Neural cell (in vitro differentiated cells): ENCODE results near the gene STPG4. TPM values are rescaled to one million over a fixed set of nuclear protein-coding genes. Genes with fewer than 3 reads are reported as not detected.

Experiments
- H2AFZ ChIP-seq: fragments of 200-600, 300-800 bp; sonication (generic), shearing (Covaris generic); 2 replicates; pipeline ENCODE4 v1.6.0; 2014; ENCODE audit warnings: low read depth, mild to moderate bottlenecking, antibody characterized with exemption, low read length, moderate library complexity
- H3F3A ChIP-seq: fragments of 200-600 bp; shearing (Covaris generic); 2 replicates; pipeline ENCODE4 v1.6.1; 2016; ENCODE audit warnings: mild to moderate bottlenecking, moderate library complexity, mixed read lengths, antibody characterized with exemption, low read length; ENCODE audit not compliant: insufficient read depth, poor library complexity, severe bottlenecking
- H3K27ac ChIP-seq: fragments of 200-600, 300-800 bp; sonication (generic), shearing (Covaris generic); 2 replicates; pipeline ENCODE4 v1.5.1; 2014; ENCODE audit warnings: mild to moderate bottlenecking, low read length, moderate library complexity
- H3K27me3 ChIP-seq: fragments of 300-800, 200-600 bp; sonication (generic), shearing (Covaris generic); 2 replicates; pipeline ENCODE4 v1.6.0; 2014; ENCODE audit warnings: mild to moderate bottlenecking, low read depth, low read length, moderate library complexity; ENCODE audit not compliant: insufficient read depth
- H3K36me3 ChIP-seq: fragments of 300-800, 200-600 bp; sonication (generic), shearing (Covaris generic); 2 replicates; pipeline ENCODE4 v1.5.1; 2014; ENCODE audit warnings: mild to moderate bottlenecking, antibody characterized with exemption, low read length, moderate library complexity; ENCODE audit not compliant: insufficient read depth
- H3K4me2 ChIP-seq: fragments of 300-800, 200-600 bp; sonication (generic), shearing (Covaris generic); 2 replicates; pipeline ENCODE4 v1.6.0; 2014; ENCODE audit warnings: mild to moderate bottlenecking, low read length
- H3K4me3 ChIP-seq: fragments of 300-800, 200-600 bp; sonication (generic), shearing (Covaris generic); 2 replicates; pipeline ENCODE4 v1.5.1; 2014; ENCODE audit warnings: mild to moderate bottlenecking, low read length, moderate library complexity
- H3K79me2 ChIP-seq: fragments of 200-600 bp; shearing (Covaris generic); replicated peaks from 2 replicates; pipeline ENCODE4 v1.6.0; 2014; ENCODE audit warnings: mild to moderate bottlenecking, low read length, moderate library complexity; ENCODE audit not compliant: insufficient read depth
- H3K9ac ChIP-seq: fragments of 300-800, 200-600 bp; sonication (generic), shearing (Covaris generic); 2 replicates; pipeline ENCODE4 v1.6.1; 2016; ENCODE audit warnings: mild to moderate bottlenecking, low read length, mixed read lengths
- H3K9me2 ChIP-seq: fragments of 200-600 bp; shearing (Covaris generic); 2 replicates; pipeline ENCODE4 v1.6.1; 2016; ENCODE audit warnings: mild to moderate bottlenecking, low read length, mixed read lengths; ENCODE audit not compliant: insufficient read depth
- H3K9me3 ChIP-seq: fragments of 200-600, 300-800 bp; sonication (generic), shearing (Covaris generic); 2 replicates; pipeline ENCODE4 v1.6.1; 2016; ENCODE audit warnings: mild to moderate bottlenecking, mixed run types, low read length, moderate library complexity, mixed read lengths
- H4K20me1 ChIP-seq: fragments of 200-600 bp; shearing (Covaris generic); 2 replicates; pipeline ENCODE4 v1.6.1; 2016; ENCODE audit warnings: mild to moderate bottlenecking, mixed run types; ENCODE audit not compliant: insufficient read depth
- EP300 ChIP-seq: fragments of 450-650 bp; conservative IDR thresholded peaks from 2 replicates; pipeline ENCODE4 v1.6.1; 2014; ENCODE audit warnings: antibody characterized with exemption, mild to moderate bottlenecking, moderate library complexity; ENCODE audit not compliant: poor library complexity, severe bottlenecking
- EZH2 ChIP-seq: fragments of 200-600, 300-800 bp; shearing (Covaris generic), sonication (generic); IDR thresholded peaks from 2 replicates; pipeline ENCODE4 v1.6.1; 2014; ENCODE audit warnings: antibody characterized with exemption, low read length, borderline replicate concordance, mild to moderate bottlenecking; ENCODE audit not compliant: insufficient read depth, poor library complexity, severe bottlenecking
- MXI1 ChIP-seq: fragments of 450-650 bp; conservative IDR thresholded peaks from 2 replicates; pipeline ENCODE4 v1.6.1; 2014; ENCODE audit warnings: antibody characterized with exemption, mild to moderate bottlenecking; ENCODE audit not compliant: poor library complexity, severe bottlenecking
- POLR2AphosphoS5 ChIP-seq: IDR thresholded peaks from 2 replicates; pipeline ENCODE4 v1.6.1; 2012
- RAD21 ChIP-seq: fragments of 450-650 bp; conservative IDR thresholded peaks from 2 replicates; pipeline ENCODE4 v1.6.1; 2014; ENCODE audit warnings: antibody characterized with exemption, mild to moderate bottlenecking, moderate library complexity
- SMC3 ChIP-seq: fragments of 450-650 bp; conservative IDR thresholded peaks from 2 replicates; pipeline ENCODE4 v1.6.1; 2014; ENCODE audit warnings: antibody characterized with exemption, mild to moderate bottlenecking, moderate library complexity; ENCODE audit not compliant: poor library complexity
- TAF1 ChIP-seq: IDR thresholded peaks from 2 replicates; pipeline ENCODE4 v1.6.1; 2012; ENCODE audit warnings: low read depth
- polyA plus RNA-seq: library from polyadenylated mRNA; depleted of rRNA; stranded (reverse); fragments of >200 nt; gene quantifications from 2 replicates; pipeline ENCODE4 v1.2.3, GENCODE V29; 2014
- TF ChIP-seq, protein P1 (sequence below): fragments of 450-650 bp; IDR thresholded peaks from 2 replicates; pipeline ENCODE4 v1.5.1; 2014; ENCODE audit warnings: antibody characterized with exemption, mild to moderate bottlenecking, moderate library complexity; ENCODE audit not compliant: poor library complexity, severe bottlenecking
- TF ChIP-seq, protein P2 (sequence below): IDR thresholded peaks from 2 replicates; pipeline ENCODE4 v1.6.1; 2012; ENCODE audit warnings: borderline replicate concordance

STPG4 gene
- polyA plus RNA-seq, 1 donor from 2014 or later = not detected

DNA sequence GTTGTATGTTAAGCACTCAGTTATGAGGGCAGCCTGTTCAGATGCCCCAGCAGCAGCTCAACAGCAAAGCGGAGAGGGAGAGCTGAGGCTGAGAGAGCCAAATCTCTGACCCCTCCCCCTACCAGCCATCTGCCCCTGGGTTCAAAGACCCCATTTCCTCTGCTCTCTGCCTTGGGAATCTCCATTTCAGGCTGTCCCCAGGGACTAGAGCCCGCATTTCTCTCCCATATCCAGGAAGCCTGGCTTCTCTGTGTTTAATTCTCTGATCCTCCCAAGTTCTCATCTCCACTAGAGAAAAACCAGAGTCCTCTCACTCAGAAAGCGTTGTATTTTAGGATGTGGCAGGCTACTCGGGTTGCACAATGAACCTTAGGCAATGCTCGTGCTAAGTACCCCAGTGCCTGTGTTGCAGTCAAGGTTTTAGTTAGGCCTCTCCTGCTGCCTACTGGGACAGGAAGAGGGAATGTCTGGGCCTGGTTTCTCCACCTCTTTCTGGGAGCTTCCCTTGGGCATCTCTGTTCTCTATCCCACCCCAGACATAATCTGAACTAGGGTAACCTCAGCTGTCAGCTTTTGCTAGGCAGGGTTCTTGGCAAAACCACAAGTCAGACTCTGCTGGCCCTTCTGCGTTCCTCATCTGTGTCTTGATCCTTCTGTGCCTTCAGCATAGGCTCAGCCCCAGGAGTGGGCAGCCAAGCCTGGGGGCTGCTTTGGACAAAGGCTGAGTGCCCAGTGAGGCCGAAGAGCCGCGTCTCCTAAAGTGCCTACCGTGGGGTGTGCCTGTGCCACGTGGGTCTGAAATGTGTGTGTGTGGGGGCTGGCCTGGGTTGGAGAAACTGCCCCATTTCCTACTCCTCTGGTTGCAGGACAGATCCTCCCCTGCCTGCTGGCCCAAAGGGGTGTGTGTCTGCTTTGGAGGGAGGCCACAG lies 96.8 kb downstream of the STPG4 start:
- TF ChIP-seq EZH2 (no peak), SMC3 (no peak)
- H3K27me3 ChIP-seq = no peaks in the 10 kb centered on the region
- no peaks in the 10 kb centered on the region for H3K79me2 ChIP-seq
- H4K20me1 ChIP-seq = no peaks in the 10 kb centered on the region
- H3K27ac ChIP-seq = no peak overlapping the region
- no peaks in the 10 kb centered on the region for H3F3A ChIP-seq
- no peaks in the 10 kb centered on the region for H3K9me3 ChIP-seq
- H3K9ac ChIP-seq = no peak overlapping the region
- no peak overlapping the region for H2AFZ ChIP-seq
- no peaks in the 10 kb centered on the region for H3K9me2 ChIP-seq
- H3K4me3 ChIP-seq = no peak overlapping the region
- H3K36me3 ChIP-seq = no peaks in the 10 kb centered on the region
- H3K4me2 ChIP-seq = no peak overlapping the region

DNA sequence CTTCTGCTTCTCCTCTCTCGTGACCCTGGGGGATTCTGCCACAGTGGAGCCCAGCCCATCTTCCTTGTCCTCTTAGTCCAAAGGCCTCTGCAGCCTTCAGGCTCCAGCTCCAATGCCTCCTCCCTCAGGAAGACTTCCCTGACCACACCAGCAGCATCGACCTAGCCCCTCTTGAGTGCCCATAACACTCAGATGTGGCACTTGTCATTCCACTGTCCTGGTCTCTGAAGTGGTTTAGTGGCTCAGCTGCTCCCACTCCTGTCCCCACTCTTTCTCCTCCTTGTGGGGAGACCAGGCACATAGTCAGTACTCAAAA lies 97.5 kb downstream of the STPG4 start:
- Histone ChIP-seq H3K9me2 (no peaks in the 10 kb centered on the region), H2AFZ (no peak overlapping the region), H3K9ac (no peak overlapping the region), H3K9me3 (no peaks in the 10 kb centered on the region), H4K20me1 (no peaks in the 10 kb centered on the region), H3K4me3 (no peak overlapping the region), H3K27me3 (no peaks in the 10 kb centered on the region), H3K36me3 (no peaks in the 10 kb centered on the region), H3K4me2 (no peak overlapping the region), H3F3A (no peaks in the 10 kb centered on the region), H3K79me2 (no peaks in the 10 kb centered on the region), H3K27ac (no peak overlapping the region)
- TF ChIP-seq POLR2AphosphoS5 (no peak), EZH2 (no peak), RAD21 (no peak), MXI1 (no peak), EP300 (no peak), SMC3 (no peak), TAF1 (no peak)
- TF ChIP-seq, protein P1, sequence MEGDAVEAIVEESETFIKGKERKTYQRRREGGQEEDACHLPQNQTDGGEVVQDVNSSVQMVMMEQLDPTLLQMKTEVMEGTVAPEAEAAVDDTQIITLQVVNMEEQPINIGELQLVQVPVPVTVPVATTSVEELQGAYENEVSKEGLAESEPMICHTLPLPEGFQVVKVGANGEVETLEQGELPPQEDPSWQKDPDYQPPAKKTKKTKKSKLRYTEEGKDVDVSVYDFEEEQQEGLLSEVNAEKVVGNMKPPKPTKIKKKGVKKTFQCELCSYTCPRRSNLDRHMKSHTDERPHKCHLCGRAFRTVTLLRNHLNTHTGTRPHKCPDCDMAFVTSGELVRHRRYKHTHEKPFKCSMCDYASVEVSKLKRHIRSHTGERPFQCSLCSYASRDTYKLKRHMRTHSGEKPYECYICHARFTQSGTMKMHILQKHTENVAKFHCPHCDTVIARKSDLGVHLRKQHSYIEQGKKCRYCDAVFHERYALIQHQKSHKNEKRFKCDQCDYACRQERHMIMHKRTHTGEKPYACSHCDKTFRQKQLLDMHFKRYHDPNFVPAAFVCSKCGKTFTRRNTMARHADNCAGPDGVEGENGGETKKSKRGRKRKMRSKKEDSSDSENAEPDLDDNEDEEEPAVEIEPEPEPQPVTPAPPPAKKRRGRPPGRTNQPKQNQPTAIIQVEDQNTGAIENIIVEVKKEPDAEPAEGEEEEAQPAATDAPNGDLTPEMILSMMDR = no peak
- TF ChIP-seq, protein P2, sequence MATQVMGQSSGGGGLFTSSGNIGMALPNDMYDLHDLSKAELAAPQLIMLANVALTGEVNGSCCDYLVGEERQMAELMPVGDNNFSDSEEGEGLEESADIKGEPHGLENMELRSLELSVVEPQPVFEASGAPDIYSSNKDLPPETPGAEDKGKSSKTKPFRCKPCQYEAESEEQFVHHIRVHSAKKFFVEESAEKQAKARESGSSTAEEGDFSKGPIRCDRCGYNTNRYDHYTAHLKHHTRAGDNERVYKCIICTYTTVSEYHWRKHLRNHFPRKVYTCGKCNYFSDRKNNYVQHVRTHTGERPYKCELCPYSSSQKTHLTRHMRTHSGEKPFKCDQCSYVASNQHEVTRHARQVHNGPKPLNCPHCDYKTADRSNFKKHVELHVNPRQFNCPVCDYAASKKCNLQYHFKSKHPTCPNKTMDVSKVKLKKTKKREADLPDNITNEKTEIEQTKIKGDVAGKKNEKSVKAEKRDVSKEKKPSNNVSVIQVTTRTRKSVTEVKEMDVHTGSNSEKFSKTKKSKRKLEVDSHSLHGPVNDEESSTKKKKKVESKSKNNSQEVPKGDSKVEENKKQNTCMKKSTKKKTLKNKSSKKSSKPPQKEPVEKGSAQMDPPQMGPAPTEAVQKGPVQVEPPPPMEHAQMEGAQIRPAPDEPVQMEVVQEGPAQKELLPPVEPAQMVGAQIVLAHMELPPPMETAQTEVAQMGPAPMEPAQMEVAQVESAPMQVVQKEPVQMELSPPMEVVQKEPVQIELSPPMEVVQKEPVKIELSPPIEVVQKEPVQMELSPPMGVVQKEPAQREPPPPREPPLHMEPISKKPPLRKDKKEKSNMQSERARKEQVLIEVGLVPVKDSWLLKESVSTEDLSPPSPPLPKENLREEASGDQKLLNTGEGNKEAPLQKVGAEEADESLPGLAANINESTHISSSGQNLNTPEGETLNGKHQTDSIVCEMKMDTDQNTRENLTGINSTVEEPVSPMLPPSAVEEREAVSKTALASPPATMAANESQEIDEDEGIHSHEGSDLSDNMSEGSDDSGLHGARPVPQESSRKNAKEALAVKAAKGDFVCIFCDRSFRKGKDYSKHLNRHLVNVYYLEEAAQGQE = no peak
